Measurements from ENCODE around the gene MRPL3.

MRPL3 gene

DNA sequence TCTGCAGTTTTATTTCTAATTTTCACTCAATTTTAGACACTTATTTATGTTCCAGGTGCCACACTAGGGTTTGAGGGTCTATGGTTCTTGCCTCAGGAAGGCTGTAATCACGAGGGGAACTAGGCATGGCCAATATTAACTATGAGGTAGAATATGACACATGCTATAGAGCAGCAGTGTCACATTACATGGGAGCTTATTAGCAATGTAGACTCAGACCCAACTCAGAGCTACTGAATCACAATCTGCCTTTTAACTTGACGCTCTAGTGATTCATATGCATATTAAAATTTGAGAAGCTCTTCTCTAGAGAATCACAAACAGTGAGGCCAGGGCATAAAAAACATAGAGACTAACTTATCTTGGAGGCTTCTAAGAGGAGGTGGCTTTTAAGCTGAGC, 32.8 kb upstream of the MRPL3 start:
- TF ChIP-seq, protein P1, sequence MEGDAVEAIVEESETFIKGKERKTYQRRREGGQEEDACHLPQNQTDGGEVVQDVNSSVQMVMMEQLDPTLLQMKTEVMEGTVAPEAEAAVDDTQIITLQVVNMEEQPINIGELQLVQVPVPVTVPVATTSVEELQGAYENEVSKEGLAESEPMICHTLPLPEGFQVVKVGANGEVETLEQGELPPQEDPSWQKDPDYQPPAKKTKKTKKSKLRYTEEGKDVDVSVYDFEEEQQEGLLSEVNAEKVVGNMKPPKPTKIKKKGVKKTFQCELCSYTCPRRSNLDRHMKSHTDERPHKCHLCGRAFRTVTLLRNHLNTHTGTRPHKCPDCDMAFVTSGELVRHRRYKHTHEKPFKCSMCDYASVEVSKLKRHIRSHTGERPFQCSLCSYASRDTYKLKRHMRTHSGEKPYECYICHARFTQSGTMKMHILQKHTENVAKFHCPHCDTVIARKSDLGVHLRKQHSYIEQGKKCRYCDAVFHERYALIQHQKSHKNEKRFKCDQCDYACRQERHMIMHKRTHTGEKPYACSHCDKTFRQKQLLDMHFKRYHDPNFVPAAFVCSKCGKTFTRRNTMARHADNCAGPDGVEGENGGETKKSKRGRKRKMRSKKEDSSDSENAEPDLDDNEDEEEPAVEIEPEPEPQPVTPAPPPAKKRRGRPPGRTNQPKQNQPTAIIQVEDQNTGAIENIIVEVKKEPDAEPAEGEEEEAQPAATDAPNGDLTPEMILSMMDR (IDR thresholded peaks at IDR 0.05; ENCODE audit: low read depth, low read length) = no peak

DNA sequence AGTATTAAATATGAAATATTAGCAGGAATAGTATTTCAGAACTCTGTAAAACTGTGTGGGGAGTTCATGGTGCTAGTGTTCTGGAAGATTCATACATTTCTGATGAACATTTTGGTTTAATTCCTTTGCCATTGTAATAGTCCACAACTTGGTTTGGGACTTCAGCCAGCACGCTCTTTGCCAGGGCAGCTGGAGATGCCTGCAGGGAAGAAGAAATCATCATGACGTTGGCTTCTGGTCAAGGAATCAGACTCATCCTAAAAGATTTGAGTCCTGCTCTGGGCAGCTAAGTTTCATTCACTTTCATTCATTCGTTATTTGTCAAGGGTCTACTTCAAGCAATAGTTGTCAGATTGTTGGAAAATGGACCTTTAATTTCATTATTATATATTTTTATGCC, 32.4 kb upstream of the MRPL3 start:
- no peak overlapping the region for H3K4me3 ChIP-seq (replicated peaks in 1 of 2; ENCODE audit: low read depth in 2 of 2, low read length in 2 of 2)
- TF ChIP-seq, protein P1 (IDR thresholded peaks at IDR 0.05; ENCODE audit: low read depth, low read length) = no peak
- DNase-seq (ENCODE audit: low read depth in 2 of 2) = peak in 1 of 2 donors; percentile 37

More for the DNA sequence above, 32.8 kb upstream of the MRPL3 start:
- H3K4me3 ChIP-seq (replicated peaks in 1 of 2; ENCODE audit: low read depth in 2 of 2, low read length in 2 of 2) = no peak overlapping the region
- peak in 1 of 2 donors; percentile 46 for DNase-seq (ENCODE audit: low read depth in 2 of 2)

DNA sequence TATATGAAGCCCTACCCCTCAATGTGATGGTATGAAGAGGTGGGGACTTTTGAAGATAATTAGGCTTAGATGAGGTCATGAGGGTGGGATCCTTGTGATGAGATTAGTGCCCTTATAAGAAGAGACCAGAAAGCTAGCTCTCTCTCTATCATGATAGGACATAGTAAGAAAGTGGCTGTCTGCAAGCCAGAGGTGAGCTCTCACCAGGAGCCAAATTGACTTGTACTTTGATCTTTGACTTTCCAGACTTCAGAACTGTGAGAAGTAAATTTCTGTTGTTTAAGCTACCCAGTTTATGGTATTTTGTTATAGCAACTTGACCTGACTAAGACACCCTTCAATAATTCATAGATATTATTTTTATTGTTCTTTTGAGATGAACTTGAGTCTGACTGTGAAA, 29.9 kb upstream of the MRPL3 start:
- DNase-seq (ENCODE audit: low read depth in 2 of 2) = no peak

DNA sequence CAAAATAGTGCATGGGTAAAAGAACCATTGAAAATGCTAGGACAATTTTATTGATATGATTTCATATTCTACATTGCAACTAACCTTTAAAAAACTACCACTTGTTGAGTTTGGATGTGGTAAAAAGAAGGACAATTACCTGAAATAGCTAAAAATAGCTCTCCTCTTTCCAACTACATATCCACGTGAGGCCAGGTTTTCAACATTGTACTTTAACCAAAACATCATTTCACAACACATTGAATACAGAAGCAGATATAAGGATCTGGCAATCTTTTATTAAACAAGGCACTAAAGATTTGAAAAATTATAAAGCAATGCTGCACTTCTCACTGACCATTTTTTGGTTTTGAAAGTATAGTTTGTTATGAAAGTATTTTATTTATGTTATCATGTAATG, 28.1 kb upstream of the MRPL3 start:
- no peak overlapping the region for H3K4me3 ChIP-seq (replicated peaks in 1 of 2; ENCODE audit: low read depth in 2 of 2, low read length in 2 of 2)
- no peak for DNase-seq (ENCODE audit: low read depth in 2 of 2)
- TF ChIP-seq, protein P1 (IDR thresholded peaks at IDR 0.05; ENCODE audit: low read depth, low read length) = no peak

More for the DNA sequence above, 29.9 kb upstream of the MRPL3 start:
- TF ChIP-seq, protein P1 (IDR thresholded peaks at IDR 0.05; ENCODE audit: low read depth, low read length) = no peak
- no peak overlapping the region for H3K4me3 ChIP-seq (replicated peaks in 1 of 2; ENCODE audit: low read depth in 2 of 2, low read length in 2 of 2)

DNA sequence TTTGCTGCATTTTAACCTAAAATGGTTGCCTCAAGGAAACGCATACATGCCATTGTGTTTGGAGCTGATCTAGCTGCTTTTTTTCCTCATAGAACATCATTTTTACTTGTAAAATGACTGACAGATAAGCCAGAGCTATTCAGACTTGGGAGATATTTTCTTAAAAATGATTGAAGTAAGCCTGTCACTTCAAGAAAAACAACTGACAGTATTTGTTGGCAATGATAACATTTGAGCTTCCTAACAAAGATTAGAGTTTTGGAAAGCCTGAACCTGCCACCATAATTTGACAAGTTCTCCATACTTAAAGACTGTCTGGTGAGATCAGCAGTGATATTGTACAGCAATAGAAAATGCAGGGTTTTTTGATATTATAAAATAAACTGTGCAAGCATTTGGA, 27.6 kb upstream of the MRPL3 start:
- no peak for DNase-seq (ENCODE audit: low read depth in 2 of 2)
- TF ChIP-seq, protein P1 (IDR thresholded peaks at IDR 0.05; ENCODE audit: low read depth, low read length) = no peak
- no peak overlapping the region for H3K4me3 ChIP-seq (replicated peaks in 1 of 2; ENCODE audit: low read depth in 2 of 2, low read length in 2 of 2)

DNA sequence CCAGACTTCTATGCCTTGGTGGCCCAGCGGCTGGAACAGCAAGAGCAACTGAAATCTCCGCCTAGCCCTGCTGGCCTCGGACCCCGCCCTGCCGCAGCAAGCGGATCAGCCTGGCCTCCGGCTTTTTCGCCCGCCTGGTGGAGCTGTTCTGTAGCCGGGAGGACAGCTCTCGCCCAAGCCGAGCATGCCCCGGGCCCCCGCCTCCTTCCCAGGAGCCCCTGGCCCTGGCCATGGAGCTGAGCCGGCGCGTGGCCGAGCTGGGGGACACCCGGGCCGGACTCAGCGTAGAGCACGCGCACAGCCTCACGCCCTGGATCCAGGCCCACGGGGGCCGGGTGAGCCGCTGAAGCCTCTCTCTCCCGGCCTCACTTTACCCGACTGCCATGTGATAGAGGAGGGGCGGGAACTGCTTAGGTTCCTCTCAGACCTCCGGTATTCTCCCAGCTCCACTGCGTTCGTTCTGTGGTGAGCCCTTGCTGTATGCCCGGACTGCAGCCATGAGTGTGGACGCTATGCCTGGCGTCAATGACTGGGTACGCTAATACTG, 24.1 kb upstream of the MRPL3 start:
- H3K4me3 ChIP-seq (replicated peaks in 1 of 2; ENCODE audit: low read depth in 2 of 2, low read length in 2 of 2) = peak overlapping the region; percentile 36 to 38
- peak; percentile 49 to 67 for DNase-seq (ENCODE audit: low read depth in 2 of 2)
- TF ChIP-seq, protein P1 (IDR thresholded peaks at IDR 0.05; ENCODE audit: low read depth, low read length) = peak; percentile 62

DNA sequence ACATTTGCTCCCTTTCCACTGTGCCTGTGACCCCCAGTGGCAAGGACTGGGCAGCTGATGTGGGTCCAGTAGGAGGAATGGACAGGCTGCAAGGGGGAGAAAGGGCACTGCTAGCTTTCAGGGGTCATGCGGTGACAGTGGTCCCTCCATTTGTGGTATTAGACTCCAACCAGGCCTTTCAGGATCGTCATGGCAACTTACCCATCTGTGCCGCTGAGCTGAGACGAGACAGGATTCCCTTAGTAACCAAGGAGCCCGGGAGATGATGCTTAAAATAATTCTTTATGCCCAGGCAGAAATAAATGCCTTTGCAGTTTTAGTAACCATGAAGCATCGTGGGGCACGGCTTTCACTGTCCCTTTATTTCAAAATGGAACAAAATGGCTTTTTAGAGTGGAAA, 15.9 kb upstream of the MRPL3 start:
- TF ChIP-seq, protein P1 (IDR thresholded peaks at IDR 0.05; ENCODE audit: low read depth, low read length) = no peak
- no peak overlapping the region for H3K4me3 ChIP-seq (replicated peaks in 1 of 2; ENCODE audit: low read depth in 2 of 2, low read length in 2 of 2)
- no peak for DNase-seq (ENCODE audit: low read depth in 2 of 2)

Measured in cardiac fibroblast (primary cell).